Activated B cell treated with CpG ODN at 0.5 μM for 24 hours (primary cell): ENCODE data around the gene CYB5R3. TPM values are rescaled to one million over a fixed set of nuclear protein-coding genes. Genes with fewer than 3 reads are reported as not detected.

Source experiments
- ATAC-seq: fragments of 200-7000 bp; cut with Tn5 transposase; one replicate; pipeline ENCODE4 v1.10.0; 2021; ENCODE audit warnings: low read depth, mild to moderate bottlenecking, moderate library complexity
- CTCF ChIA-PET: fragments of 350-600 bp; sonication (Branson Sonifier 250); formaldehyde crosslinking; loops from one replicate; lab custom pipeline; 2021; ENCODE audit warnings: antibody characterized with exemption; lab: Charles Lee
- POLR2A ChIA-PET: fragments of 350-600 bp; sonication (Branson Sonifier 250); formaldehyde crosslinking; loops from one replicate; lab custom pipeline; 2021; ENCODE audit warnings: antibody characterized with exemption; lab: Charles Lee
- DNase-seq: peaks from one replicate; pipeline ENCODE4 v3.0.0; 2022
- H3K27ac Mint-ChIP-seq: one replicate; pipeline ENCODE4 v1.8.0; 2020; ENCODE audit warnings: mixed read lengths
- H3K27me3 Mint-ChIP-seq: one replicate; pipeline ENCODE4 v1.8.0; 2021; ENCODE audit warnings: mixed read lengths
- H3K36me3 Mint-ChIP-seq: one replicate; pipeline ENCODE4 v1.8.0; 2021; ENCODE audit warnings: low read depth, mixed read lengths
- H3K4me1 Mint-ChIP-seq: one replicate; pipeline ENCODE4 v1.8.0; 2021; ENCODE audit warnings: mixed read lengths
- H3K4me3 Mint-ChIP-seq: one replicate; pipeline ENCODE4 v1.8.0; 2020; ENCODE audit warnings: mild to moderate bottlenecking, mixed read lengths
- H3K9me3 Mint-ChIP-seq: one replicate; pipeline ENCODE4 v1.8.0; 2020; ENCODE audit warnings: mixed read lengths
- intact Hi-C: fragments of 100-400 bp; cut with micrococcal nuclease; formaldehyde crosslinking; loops from one replicate; pipeline ENCODE4 v1.15.1; 2024
- total RNA-seq: library from RNA; stranded (reverse); gene quantifications from 2 replicates; pipeline ENCODE4 v1.2.3, GENCODE V29; 2022
- TF ChIP-seq, protein P1 (sequence below): fragments of 200-600 bp; IDR thresholded peaks from one replicate; pipeline ENCODE4 v1.8.0; 2022; ENCODE audit warnings: antibody characterized with exemption, mild to moderate bottlenecking

Gene CYB5R3
- total RNA-seq, 1 donor from 2014 or later, result 91.7 TPM

DNA sequence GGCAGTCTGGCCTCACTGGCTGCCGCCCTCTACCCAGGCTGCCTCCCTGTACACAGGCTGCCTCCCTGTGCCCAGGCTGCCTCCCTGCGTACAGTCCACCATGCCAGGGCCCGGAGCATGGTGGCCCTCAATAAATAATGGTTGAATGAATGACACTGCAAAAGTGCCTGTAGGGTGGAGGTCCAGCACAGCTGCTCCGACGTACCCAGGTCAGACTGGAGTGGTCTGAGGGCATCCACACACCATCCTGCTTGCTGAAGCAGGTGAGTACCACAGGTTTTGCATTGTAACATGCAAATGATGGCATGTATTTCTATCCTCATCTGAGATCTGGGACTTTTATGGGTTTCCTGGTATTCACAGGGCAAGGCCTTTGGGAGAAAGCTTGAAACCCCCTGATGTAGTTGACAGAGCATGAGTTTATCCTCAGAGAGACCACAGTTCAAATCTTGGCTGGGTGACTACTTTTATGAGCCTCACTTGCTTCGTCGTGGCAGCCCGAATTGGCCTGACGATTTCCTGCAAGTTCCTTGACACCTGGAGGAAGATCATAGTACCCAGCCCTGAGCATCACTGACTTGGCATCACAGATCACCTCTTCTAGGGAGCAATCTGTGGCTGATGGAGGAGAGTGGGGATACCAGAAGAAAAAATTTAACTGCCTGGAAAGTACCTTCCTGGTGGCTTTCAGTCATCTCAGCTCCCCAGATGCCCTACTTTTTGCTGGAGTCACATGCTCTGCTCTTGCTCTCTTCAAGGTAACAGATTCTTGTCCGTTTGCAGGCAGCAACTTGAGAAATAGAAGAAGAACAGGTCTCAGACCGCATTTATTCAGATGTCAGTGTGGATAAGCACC lies 16.0 kb upstream of the CYB5R3 start:
- Mint-ChIP-seq H3K4me1 (peaks cover 41% of the 10 kb centered on the region), H3K27me3 (no peaks in the 10 kb centered on the region), H3K9me3 (no peaks in the 10 kb centered on the region), H3K27ac (peak overlapping the region; percentile 90), H3K36me3 (no peaks in the 10 kb centered on the region), H3K4me3 (peak overlapping the region; percentile 65)
- intact Hi-C loops, result loop anchor here (1.0 to 10.0 kb wide), 6 partner anchors 10 to 472 kb away; partner anchors contain the start of gene BIK
- ATAC-seq (peak; percentile 66), DNase-seq (peak; percentile 28)
- TF ChIP-seq, protein P1, sequence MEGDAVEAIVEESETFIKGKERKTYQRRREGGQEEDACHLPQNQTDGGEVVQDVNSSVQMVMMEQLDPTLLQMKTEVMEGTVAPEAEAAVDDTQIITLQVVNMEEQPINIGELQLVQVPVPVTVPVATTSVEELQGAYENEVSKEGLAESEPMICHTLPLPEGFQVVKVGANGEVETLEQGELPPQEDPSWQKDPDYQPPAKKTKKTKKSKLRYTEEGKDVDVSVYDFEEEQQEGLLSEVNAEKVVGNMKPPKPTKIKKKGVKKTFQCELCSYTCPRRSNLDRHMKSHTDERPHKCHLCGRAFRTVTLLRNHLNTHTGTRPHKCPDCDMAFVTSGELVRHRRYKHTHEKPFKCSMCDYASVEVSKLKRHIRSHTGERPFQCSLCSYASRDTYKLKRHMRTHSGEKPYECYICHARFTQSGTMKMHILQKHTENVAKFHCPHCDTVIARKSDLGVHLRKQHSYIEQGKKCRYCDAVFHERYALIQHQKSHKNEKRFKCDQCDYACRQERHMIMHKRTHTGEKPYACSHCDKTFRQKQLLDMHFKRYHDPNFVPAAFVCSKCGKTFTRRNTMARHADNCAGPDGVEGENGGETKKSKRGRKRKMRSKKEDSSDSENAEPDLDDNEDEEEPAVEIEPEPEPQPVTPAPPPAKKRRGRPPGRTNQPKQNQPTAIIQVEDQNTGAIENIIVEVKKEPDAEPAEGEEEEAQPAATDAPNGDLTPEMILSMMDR, result no peak
- CTCF ChIA-PET, result interaction anchor here (0.6 kb wide), 1 partner anchor 10 kb away, joined by 3 read pairs; no protein-coding TSS in a partner anchor
- POLR2A ChIA-PET, result interaction anchor here (0.7 to 4.7 kb wide), 11 partner anchors 10 to 338 kb away, joined by 3 to 27 read pairs (median 4); partner anchors contain the start of gene POLDIP3

DNA sequence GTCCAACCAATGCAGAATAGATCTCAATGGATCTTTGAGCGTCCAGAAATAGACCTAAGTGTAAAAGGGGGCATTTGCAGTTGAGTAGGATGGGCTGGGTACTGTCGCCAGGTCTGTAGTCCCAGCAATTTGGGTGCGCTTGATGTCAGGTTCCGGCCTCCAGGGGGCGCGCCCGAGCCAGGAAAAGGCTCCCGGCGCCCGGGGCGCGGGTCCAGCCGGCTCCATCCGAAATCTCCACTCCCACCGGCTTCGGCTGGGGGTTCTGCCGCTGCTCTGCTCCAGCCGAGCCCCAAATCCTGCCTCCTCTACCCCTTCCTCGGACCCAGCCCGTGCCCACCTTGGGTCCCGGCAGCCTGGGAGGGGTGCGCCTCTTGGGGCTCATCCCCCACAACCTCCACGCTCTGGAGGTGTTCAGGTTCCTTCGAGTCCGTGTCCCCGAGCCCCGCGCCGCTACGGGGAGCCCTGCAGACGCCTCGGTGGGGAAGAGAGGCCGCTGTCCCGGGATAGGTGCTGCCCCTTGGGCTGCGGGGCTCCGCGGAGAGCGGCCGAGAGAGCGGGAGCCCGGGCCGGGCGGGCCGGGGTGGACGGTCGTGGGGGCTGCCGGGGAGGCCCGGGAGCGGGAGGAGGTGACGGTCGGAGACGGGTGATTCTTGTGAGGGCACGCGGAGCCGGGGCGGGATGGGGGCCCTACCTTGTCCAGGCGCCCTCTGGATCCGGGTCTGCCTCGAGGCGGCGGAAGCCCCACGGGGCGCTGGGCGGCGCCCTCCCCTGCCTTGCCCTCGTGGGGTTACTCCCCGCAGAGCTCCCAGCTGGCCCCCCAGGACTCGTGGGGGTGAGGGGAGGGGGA lies 13.0 kb upstream of the CYB5R3 start:
- ChIA-PET CTCF (interaction anchor here (0.9 to 1.7 kb wide), 6 partner anchors 9 to 371 kb away, joined by 3 to 6 read pairs (median 3); no protein-coding TSS in a partner anchor), POLR2A (interaction anchor here (0.7 to 4.7 kb wide), 4 partner anchors 13 to 91 kb away, joined by 3 to 27 read pairs (median 12); partner anchors contain the start of genes CYB5R3 and POLDIP3)
- Mint-ChIP-seq H3K27ac (peak overlapping the region; percentile 53), H3K4me1 (peaks cover 47% of the 10 kb centered on the region), H3K27me3 (no peaks in the 10 kb centered on the region), H3K9me3 (no peaks in the 10 kb centered on the region), H3K36me3 (no peaks in the 10 kb centered on the region), H3K4me3 (peak overlapping the region; percentile 77)
- DNase-seq (peak; percentile 83), ATAC-seq (peak; percentile 33)
- intact Hi-C loops, result loop anchor here (1.0 to 10.0 kb wide), 9 partner anchors 30 to 475 kb away; partner anchors contain the start of genes BIK and POLDIP3
- TF ChIP-seq, protein P1, result peak; percentile 75

DNA sequence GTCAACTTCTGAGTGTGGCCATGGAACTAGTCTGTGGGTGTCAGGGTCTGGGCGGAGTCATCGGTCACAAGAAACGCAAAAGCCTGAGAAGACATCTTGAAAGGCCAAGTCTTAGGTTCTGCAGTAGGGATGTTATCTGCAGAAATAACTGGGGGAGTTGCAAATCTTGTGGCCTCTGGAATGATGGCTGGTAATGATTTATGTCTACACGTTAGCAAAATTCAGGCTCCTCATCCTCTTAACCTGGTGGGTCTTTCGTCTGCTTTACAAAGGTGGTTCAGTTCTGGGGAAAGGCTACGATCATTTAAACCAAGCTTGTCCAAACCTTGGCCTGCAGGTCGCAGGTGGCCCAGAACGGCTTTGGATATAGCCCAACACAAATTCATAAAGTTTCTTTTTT lies 7.4 kb upstream of the CYB5R3 start:
- Mint-ChIP-seq H3K4me1 (peaks cover 46% of the 10 kb centered on the region), H3K36me3 (no peaks in the 10 kb centered on the region), H3K4me3 (no peak overlapping the region), H3K27ac (peak overlapping the region; percentile 30), H3K27me3 (no peaks in the 10 kb centered on the region), H3K9me3 (no peaks in the 10 kb centered on the region)
- DNase-seq (no peak), ATAC-seq (no peak)
- TF ChIP-seq, protein P1, result no peak
- CTCF ChIA-PET, result interaction anchor here (1.4 to 2.9 kb wide), 2 partner anchors 13 to 34 kb away, joined by 5 to 17 read pairs; no protein-coding TSS in a partner anchor
- POLR2A ChIA-PET, result interaction anchor here (0.7 to 7.2 kb wide), 6 partner anchors 14 to 275 kb away, joined by 3 to 96 read pairs (median 6); partner anchors contain the start of gene POLDIP3
- intact Hi-C loops, result no loop called here

DNA sequence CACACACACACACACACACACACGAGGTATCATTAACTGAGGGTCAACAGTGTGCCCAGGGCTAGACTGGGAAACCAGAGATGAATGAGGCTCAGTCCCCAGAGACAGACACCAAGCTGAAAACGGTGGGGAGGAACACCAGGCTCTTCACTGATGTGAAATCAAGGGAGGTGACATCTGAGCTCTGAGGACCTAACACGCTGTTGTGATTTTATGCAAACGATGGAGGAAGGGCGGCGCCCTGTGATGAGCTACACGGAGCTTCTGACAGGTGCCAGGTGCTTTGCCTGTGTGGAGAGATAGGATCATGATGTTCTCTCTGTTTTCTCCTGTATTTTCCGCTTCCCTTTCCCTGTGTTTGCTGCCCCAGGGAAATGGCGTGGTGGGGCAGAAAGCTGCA lies 6.5 kb upstream of the CYB5R3 start:
- POLR2A ChIA-PET, result interaction anchor here (0.5 to 7.2 kb wide), 26 partner anchors 8 to 488 kb away, joined by 3 to 96 read pairs (median 4); partner anchors contain the start of genes MCAT, PACSIN2 and POLDIP3
- Mint-ChIP-seq H3K4me3 (peak overlapping the region; percentile 65), H3K9me3 (no peaks in the 10 kb centered on the region), H3K27ac (peak overlapping the region; percentile 81), H3K27me3 (no peaks in the 10 kb centered on the region), H3K36me3 (no peaks in the 10 kb centered on the region), H3K4me1 (peaks cover 46% of the 10 kb centered on the region)
- intact Hi-C loops, result loop anchor here (1.0 kb wide), 1 partner anchor 10 kb away; no protein-coding TSS in a partner anchor
- CTCF ChIA-PET, result interaction anchor here (0.9 to 2.9 kb wide), 6 partner anchors 13 to 238 kb away, joined by 3 to 17 read pairs (median 4); no protein-coding TSS in a partner anchor
- peak; percentile 54 for DNase-seq
- peak; percentile 93 for ATAC-seq
- TF ChIP-seq, protein P1, result no peak
